ENCODE measurements around the gene RASSF4. TPM values are rescaled to one million over a fixed set of nuclear protein-coding genes. Genes with fewer than 3 reads are reported as not detected.

Gene RASSF4
- total RNA-seq, 1 donor from 2014 or later = 12.3 TPM

DNA sequence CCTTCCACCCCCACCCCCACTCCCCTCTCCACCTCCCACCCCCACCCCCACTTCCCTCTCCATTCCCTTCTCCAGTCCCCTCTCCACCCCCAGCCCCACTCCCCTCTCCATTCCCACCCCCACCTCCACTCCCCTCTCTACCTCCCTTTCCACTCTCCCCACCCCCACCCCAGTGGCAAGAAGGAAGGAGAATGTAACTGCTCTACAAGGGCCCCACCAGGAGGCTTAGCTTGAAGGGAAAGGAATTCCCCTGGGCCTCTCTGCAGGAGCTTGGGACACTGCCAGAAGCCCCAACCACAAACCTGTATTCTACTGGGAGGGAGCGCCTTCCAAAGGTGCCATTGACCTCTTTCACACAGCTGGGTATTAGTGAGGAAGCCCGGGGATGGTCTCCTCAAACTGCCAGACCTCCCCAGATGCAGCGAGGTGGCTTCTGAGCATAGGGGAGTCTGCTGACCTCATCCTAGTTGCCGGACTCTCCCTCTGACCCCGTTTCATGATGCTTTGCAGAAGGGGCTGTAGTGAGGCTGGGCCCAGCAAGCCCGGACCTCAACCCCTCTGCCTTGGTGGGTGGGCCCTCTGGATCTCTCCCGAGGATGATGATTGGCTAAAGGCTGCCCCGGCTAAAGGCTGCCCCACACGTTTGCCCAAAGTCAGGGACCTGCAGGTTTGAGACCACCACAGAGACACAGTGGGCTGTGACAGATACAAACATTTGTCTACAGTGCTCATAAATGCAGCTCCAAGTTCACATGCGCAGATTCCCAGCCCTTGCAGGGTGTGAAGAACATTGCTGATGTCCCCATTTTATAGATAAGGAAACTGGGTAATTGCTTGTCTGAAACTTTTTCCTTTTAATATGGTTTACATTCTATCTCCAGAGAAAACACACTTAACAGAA is 16.1 kb downstream of the RASSF4 start:
- no peak for DNase-seq (ENCODE audit: low read depth, low spot score)

DNA sequence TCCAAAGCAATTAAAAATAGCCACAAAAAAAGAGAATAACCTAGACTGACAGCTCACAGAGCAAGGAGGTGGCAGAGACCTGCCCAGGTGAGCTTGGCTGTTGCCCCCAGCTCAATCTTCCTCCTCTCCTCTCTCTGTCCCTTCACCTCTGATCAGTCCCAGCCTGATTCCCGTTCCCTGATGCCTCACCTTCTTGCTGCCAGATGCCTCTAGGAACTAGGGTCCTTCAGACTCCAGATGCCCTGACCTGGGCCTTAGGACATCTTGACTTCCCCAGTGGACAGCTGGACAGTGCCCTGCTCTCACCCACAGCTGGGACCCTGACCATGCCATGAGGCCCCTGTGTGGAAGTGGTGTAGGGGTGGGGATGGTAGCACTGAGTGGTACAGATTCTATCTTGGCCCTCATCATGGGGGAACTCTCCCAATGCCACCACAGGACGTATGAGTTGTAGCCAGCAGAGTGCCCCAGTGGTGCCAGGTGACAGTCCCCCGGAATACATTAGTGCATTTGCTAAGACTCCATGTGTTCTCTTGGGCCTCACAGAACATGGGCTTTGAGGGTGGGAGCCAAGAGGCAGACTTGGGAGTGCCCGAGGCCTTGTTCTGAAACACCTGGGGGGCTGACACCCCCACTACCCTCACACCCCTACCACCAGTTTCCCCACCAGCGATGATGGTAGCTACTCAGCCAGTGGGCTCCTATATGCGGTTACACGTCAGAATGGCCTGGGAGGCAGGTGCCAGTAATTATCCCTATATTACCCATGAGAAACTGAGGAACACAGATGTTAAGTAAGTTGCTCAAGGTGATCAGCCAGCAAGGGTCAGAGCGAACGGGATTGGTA is 17.0 kb downstream of the RASSF4 start:
- no peak for DNase-seq (ENCODE audit: low read depth, low spot score)

DNA sequence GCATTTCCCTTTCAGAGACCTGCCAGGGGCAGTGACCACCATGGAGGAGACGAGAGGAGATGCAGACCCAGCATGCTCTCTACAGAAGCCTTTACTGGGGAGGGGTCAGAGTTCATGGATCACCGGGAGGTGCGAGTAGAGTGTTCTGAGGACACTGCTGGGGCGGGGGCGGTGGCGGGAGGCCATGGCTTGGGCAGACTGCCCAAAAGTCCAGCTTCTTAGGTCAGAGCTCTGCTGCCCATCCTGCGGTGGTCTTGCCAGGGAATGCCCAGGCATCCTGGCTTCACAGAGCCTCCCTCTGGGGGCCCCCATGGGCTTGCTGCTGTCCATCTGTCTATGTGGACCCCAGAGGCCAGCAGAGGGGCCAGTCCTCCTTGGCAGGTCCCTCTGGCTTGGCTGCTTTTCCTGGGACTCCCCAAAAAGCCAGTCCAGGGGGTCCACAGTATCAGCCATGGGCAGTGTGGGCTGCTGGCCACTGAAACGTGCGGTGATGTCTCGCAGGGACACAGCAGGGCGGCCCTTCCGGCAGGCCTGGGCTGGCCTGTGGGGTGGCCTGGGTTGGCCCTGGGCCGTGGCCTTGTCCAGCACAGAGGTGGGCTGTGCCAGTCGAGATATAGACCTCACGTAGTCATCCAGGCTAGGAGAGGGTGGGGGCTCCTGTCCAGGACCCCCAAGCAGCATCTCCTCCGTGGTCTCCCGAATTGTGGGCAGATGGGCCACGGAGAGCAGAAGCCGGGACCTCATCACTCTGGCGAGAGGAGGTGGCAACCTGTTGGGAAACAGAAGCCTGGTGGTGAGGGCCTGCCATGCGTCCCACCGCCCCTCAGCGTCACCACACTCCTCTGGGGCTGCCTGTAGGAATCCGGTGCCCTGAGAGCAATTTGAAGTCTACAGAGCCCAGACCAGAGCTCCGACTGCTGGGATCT is 17.9 kb downstream of the RASSF4 start:
- no peak for DNase-seq (ENCODE audit: low read depth, low spot score)

DNA sequence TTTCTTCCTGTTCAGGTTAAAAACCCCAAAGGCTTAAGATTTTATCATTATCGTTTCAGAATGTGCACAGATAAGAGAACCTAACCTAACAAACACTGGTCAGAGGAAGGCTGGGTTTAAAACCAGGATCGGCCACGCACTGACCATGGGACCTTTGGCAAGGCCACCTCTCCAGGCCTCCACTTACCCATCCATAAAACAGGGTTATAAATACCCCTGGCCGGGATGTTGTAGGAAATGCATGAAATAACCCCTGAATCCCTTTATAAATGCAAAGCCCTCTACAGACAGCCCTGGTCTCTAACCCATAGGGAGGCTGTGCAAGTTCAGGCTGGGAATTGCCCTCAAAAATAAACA is 18.6 kb downstream of the RASSF4 start:
- no peak for DNase-seq (ENCODE audit: low read depth, low spot score)

DNA sequence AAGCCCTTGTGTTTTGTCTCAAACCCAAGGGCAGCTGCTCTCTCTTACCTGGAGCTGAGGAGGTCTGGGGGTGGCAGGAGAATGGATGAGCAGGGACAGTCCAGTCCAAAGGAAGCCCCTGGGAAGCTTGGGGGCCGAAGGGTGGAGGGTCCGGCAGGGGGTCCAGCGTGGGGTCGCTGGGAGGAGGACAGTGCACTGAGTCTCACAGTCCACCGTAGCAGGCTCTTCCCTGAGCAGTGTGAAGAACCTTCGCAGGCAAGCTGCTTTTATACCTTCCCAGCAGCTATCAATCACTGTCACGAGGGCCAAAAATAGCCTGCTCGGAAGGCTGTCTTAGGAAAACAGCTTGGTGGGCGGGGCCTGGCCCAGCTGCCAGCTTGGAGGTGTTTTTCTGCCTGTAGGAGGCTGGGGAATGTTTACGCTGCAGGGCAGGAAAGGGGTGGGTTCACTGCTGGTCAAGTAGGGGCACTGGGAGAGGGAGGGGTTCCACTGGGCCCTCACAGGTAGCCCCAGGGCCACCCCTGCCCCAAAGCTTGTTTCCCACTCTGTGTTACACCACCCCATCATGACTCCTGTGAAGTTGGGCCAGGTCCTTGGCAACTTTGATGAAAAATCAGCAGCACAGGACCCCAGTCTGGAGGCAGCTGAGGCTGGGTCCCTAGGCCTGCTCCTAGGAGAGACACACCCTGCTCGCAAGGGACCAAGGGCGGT is 19.1 kb downstream of the RASSF4 start, which contains the start of gene DEPP1:
Gene DEPP1 (minus strand): TSS at position 240 of the 711 bp plus-strand sequence. CDS start 779 bp downstream, outside the sequence.
- DNase-seq (ENCODE audit: low read depth, low spot score) = peak; percentile 96

DNA sequence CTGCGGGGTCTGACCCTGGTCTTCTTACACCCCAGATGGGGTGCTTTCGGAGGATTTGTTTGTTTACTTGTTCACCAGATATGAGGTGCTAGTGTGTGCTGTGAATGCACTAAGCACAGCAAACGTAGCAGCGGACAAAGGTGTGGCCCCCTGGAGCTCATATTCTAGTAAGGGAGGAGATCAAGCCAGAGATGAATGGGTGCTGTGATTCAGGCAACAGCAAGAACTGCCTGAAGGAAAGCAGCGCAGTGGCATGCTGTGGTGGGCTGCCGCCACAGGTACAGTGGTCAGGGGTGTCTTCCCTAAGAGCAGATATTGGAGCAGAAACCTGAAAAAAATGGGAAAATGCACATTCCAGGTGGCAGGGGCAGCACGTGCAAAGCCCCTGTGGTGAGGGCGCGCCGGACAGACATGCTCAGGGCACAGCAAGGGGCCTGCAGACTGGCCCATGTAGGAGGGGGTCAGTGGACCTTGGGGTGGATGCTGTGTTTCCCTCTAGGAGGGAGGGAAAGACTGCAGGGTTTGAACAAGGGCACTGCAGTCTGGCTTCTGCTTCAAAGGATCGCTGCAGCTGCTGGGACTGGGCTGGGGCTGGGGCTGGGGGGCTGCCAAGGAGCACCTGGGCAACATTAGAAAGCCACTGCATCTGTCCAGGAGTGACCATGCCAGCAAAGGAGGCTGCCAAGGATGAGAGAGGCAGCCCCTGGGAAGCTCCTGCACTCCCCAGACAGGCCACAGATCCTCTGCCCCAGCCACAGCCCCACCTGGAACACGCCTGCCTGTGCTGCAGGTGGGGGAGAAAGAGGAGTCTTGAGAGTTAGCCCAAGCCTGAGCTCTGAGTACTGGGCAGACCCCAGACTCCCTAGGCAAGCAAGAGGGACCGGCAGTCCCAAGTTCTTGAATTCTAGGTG is 19.9 kb downstream of the RASSF4 start:
- no peak for DNase-seq (ENCODE audit: low read depth, low spot score)

DNA sequence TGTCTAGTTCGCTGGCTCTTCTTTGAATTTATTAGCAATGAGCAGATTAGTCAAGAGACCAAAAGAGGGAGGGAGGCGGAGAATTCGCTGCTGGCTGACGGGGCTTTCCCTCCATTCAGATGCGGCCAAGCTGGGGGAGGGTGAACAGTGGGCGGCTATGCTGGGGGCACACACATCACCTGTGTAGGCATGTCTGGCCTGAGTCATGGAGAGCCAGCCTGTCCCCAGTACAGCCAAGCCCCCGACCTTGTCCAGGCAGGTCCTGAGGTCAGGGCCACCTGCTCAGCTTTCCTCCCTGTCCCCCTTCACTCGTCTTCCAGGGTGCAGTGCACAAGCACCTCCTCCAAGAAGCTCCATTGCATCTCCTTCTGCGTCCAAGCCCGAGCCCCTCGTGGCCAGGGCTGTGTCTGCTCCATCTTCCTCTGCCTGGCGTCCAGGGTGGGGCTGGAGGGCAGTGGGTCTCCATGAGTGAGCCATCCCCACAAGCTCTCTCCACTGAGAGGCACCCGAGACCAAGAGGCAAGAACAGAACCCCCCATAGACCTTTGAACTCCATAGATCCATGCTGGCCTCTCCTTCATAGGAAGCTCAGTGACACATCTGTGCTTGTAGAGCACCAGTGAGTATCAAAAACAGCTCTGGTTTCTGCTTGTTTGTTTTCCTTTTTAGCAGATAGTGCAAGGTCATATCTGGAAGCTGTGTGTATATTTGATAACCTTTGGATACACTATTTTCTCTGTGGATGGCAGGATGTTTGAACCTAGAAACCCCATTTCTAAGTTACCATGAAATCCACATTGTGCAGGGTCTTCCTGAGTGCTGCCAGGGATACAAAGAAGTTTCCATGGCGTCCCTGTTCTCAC is 20.9 kb downstream of the RASSF4 start:
- no peak for DNase-seq (ENCODE audit: low read depth, low spot score)

DNA sequence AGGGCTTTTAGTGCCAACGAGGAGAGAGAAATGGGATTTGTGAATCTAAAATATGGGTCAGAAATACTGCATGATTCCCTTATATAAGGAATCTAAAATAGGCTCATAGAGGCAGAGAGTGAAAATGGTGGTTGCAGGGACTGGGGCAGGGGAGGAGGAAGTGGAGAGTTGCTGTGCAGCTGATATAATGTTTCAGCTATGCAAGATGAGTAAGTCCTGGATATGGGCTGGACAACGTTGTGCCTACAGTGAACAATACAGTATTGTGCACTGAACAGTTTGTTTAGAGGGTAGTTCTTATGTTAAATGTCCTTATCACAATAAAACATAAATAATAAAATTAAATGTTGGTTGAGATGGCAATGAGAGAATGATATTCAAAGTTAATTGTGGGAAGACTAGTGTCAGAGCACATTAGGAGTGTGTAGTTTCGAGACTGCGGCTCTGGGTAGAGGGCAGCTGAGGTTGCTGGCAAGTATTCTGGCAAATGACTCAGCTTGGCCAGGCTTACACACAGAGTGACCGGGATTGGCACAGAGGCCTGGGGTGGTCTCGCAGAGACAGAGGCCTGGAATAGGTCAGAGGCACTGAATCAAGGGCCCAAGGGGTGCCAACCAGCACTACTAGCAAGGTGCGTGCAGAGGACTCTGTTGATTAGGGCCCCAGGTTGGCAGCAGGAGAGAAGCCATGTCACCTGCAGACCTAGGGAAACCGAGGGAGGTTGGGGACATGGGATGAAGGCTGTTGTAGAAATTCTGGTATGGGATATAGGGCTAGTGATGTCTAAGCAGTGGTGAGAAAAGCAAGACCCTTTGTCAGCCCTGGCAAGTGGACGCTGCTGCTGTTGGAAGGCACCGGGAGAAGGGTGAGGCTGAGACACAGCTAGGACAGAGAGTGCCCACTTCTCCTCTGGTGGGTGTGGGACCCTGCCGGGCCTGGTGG is 21.8 kb downstream of the RASSF4 start:
- DNase-seq (ENCODE audit: low read depth, low spot score) = peak; percentile 83

DNA sequence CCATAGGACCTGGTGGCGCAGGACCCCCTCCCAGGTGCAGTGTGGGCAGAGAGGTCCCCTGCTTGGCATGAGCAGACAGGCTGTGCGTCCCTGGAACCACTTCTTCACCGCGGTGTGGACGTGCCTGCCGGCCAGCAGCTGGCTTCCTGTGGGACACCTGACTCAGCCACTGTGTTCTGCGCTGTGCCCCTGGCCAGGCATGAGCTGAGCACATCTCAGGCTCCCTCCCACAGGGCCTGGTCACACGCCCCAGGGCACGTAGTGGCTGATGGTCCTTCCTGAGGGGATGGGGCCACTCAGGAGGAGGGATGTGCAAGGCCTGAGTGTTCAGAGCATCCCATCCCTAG is 22.5 kb downstream of the RASSF4 start:
- DNase-seq (ENCODE audit: low read depth, low spot score) = no peak

DNA sequence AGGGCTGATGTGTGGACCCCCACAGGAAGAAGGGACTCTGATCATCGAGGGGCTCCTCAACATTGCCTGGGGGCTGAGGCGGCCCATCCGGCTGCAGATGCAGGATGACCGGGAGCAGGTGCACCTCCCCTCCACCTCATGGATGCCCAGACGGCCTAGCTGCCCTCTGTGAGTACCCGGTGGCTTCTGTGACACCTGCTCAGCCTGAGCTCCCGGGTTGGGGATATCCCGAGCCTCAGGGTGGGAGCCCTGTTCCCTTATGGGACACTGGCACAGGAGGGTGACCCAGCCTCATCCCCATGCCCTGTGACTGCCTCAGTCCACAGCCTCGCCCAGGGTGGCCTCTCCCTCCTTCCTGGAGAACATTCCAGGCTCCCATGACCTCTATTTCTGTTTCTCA is 22.9 kb downstream of the RASSF4 start:
- no peak for DNase-seq (ENCODE audit: low read depth, low spot score)

DNA sequence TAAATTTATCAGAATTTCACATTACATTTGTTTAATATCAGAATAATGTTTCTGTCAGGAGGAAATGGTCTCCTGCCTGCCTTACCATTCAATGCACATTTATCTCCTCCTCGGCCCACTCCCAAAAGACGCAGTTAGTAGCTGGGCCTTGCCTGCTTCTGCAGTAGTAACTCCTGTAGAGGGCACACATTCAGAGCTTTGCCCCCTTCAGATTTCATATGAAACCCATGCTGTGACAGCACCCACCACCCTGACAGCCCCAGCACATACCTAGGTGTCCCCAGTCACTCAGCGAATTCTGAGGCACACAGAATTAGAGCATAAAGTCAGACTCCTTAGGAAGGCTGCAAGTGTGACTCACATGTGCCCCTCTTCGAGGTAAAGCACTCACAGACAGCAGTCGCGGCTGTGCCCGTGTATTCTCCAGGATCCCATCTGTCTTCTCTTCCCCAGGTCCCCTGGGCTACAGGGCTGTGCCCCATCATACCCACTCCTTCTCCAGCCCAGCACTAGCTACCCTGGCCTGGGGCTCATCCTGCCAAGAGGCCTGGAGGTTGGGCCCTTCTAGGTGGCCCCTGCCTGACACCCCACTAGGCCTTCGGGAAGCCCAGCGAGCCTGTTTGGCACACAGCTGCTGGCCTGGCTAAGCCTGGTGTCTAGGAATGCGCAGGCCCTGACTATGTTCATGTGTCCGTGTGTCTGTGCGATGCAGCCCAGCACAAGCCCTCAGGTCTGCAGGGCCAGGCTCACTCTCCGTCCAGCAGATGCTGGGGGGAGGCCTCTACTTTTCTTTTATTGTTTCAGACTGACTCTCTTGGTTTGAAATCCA is 23.7 kb downstream of the RASSF4 start:
- DNase-seq (ENCODE audit: low read depth, low spot score) = no peak

DNA sequence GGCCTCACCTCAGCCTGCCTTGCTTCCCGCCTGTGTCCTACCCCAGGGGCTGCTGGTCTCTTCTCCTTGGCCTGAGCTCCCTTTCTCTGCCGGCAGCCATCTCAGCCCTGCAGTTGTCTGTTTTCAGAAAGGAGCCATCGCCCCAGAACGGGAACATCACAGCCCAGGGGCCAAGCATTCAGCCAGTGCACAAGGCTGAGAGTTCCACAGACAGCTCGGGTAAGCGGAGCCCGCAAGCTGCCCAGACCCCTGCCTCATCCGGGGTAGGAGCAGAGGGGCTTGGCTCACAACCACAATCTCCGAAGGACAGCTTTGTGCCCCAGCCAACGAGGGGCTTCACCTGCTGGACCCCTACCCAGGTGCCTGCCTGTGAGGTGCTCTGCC is 24.3 kb downstream of the RASSF4 start:
- no peak for DNase-seq (ENCODE audit: low read depth, low spot score)

DNA sequence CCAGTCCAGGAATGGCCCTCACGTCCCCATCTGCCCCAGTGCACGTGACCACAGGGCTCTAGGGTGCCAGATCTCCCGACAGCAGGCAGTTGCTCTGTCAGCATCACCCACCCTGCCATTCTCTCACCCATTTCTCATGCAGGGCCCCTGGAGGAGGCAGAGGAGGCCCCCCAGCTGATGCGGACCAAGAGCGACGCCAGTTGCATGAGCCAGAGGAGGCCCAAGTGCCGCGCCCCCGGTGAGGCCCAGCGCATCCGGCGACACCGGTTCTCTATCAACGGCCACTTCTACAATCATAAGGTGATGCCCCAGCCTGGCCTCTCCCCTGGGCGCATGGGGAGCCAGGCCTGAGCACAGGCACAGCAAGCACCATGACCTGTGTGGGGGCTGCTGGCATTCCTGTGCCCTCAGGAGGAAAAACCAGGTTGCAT is 25.1 kb downstream of the RASSF4 start:
- DNase-seq (ENCODE audit: low read depth, low spot score) = no peak

DNA sequence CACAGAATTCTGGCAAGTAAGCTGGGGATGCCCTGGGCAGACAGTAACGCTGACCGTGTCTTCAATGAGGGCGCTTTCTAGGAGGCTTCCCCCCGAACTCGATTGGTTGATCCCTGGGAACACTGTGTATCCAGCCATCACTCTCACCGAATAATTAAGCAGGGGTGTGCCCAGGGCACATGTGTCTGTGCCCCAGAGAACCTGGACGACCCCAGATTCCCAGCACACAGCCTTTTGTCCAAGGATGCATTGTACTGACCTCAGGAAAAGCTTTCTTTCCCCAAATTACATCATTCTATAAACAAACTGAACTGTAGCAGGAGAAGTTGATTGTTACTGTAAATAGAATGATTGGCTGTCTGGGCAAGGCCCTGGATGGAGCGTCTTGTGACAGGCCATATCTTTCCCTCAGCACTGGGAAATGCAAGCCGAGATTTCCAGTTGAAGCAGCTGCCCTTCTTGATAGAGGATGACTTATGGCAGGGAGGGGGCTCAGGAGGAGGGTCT is 25.6 kb downstream of the RASSF4 start:
- no peak for DNase-seq (ENCODE audit: low read depth, low spot score)

DNA sequence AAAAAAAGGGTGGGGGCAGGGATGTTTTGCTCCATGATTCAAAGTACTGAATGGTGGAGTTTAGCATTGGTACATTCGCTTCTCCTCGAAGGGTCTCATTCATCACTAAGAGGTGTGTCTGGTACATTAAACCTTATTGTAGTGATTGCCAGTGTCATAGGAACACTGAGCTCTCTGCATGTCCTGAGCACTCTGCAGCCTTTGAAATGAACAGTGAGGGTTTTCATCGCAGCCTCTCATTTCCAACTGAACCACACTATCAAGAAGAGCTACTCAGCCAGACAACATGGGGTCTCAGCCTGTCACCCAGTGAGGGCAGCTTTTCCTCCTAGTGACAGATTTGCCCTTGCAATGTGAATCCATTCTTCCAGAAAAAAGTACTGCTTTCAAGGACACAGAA is 26.6 kb downstream of the RASSF4 start:
- DNase-seq (ENCODE audit: low read depth, low spot score) = no peak

DNA sequence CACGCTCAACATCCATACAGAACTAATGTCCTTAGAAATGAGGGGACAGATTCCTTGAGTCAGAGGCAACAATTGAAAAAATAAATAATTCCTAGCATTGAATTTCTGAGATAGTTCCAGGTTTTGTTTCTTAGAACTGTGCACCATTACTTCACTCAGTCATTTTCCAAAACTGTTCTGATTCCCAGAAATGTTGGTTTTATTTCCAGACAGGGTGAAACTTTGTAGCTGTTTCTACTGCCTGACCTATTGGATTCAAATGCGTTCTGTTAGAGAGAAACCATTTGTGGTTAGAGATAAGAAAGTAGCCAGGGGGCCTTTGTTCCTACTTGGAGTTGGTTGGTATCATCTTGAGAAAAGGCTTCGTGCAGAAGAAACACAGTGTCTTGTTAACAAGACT is 27.1 kb downstream of the RASSF4 start:
- no peak for DNase-seq (ENCODE audit: low read depth, low spot score)
